Activated gamma-delta T cell treated with anti-CD3 and anti-CD28 coated beads, Interleukin-2, amount 50 U/mL, for 16 hours (primary cell): Measurements from ENCODE around the gene BTBD18.

ENCODE experiments used
- DNase-seq: peaks from one replicate; pipeline ENCODE4 v3.0.0-alpha.2; 2020; ENCODE audit warnings: low read depth

The BTBD18 gene

GRCh38 chr11:57751676-57752253 lies at the start of gene BTBD18:
BTBD18 (minus strand) TSS chr11:57751819; CDS start chr11:57751188, 631 bp downstream.
- no peak for DNase-seq

GRCh38 chr11:57801183-57801485 lies 49.5 kb upstream of the BTBD18 start:
- DNase-seq = no peak

GRCh38 chr11:57800444-57801182 lies 49.0 kb upstream of the BTBD18 start:
- no peak for DNase-seq

GRCh38 chr11:57798905-57799559 lies 47.4 kb upstream of the BTBD18 start:
- DNase-seq = no peak

GRCh38 chr11:57793351-57794115 lies 41.9 kb upstream of the BTBD18 start:
- DNase-seq = no peak

- DNase-seq = no peak
Observed at GRCh38 chr11:57792870-57793269, 41.3 kb upstream of the BTBD18 start.

- peak; percentile 73 for DNase-seq
Observed at GRCh38 chr11:57792060-57792541, 40.5 kb upstream of the BTBD18 start.

- DNase-seq = no peak
Observed at GRCh38 chr11:57791321-57792059, 39.9 kb upstream of the BTBD18 start.

DNA sequence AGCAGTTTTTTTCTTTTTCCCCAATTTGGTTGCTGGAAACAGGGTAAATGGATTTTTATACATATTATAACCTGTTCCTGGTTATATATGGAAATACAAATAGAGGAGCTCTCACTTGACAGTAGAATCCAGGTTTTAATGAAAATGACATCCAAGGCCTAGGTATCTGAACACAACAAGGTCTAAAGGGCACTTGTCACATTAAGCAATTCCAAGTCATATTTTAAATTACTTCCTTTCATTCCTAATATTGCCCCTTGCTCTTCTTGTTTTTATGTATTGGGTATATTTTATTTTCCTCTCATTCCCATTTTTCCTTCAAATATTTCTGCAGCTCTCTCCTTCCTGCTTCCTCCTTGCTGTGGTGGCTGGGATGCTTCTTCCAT lies 37.1 kb upstream of the BTBD18 start:
- DNase-seq = no peak

DNA sequence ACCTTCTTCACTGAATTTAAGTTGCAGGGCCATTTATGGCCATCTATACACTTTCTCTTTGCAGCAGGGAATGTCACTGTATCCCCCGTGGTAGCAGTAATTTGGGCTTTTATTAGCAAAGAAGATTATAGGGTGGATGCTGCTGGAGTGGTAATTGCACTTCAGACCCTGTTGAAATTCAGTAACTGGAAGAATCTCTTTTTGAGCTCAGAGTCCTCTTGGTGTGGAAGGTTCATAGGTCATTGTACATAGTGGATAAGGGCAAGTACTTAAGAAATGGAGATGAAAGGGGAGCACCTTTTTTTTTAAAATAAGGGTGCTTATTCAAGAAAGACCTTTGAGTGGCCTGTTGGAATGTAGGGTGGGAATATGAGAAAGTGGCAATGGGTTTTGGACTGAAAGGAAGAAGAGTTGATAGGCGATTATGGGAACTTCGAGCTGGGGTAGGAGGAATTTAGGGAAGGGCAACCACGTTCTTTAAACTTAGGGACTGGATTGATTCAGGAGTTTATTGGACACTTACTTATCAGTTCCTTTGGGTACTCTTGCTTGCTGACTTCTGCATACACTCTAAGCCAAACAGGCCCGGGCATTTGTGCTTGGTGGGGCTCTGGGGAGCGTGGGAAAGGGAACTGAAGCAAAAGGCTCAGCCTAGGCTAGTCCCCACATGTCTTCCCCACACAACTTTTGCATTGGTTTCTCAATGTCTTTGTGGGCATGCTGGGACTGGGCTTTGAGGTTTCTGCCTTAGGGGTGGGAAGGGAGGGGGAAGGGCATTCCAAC lies 36.5 kb upstream of the BTBD18 start:
- no peak for DNase-seq

DNA sequence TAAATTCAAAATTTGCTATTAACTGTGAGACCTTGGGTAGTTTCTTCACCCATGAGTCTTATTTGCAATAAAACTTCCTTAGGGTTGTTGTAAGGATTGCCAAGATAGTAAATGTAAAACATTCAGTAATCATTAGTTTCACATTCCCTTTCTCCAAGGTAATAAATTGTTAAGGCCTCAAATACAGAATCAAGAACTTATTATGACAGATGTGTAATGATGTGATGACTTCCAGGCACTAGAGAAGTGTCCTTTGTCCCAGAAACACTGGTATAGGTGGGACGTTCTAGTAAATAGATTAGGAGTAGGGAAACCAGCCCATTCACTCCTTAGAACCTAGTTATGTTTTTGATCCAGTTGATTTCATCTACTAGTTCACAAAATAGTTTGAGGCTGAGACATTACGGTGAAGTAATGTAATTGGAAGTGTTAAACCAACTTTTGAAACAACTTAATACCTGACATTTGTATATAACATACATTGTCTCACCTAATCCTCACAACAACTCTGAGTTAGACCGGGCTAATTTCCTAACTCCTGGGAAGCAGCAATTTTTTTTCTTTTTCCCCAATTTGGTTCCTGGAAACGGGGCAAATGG lies 35.5 kb upstream of the BTBD18 start:
- DNase-seq = no peak

GRCh38 chr11:57786436-57786835 lies 34.8 kb upstream of the BTBD18 start:
- DNase-seq = no peak

DNA sequence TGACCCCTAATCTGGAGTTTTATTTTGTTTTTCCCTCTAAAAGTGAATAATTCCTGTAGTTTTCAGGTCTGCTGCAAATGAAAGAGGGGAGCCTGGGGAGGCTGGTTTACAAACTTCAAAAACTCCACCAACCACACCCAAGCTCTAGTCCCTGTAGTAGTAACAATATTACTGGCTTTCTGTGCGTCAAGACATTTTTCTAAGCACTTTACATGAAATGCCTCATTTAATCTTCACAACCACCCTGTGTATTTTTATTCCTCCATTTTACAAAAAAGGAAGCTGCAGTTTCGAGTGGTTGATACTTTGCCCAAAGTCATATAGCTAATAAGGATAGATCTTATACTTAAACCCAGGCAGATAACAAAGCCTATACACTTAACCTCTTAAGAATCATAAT lies 33.5 kb upstream of the BTBD18 start:
- no peak for DNase-seq

DNA sequence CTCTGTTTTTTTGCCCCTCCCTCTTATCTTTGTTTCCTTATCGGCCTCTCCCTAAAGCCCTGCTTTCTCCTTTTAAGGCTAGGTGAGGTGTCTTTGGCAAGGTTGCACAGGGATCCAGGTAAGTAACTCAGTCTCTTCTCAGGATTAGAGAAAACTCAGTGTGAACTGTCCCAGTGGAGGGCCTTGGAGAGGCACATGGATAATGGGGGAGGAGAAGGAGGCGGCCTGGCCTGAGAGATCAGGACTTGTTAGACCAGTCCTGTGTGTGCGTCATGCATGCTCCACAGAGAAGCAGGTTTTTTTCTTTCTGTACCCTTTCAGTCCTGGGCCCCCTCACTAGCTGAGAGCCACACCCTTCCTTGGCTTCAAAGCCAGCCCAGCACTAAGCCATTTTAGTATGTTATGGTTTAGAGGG lies 29.9 kb upstream of the BTBD18 start:
- DNase-seq = no peak

GRCh38 chr11:57779276-57779675 lies 27.7 kb upstream of the BTBD18 start:
- DNase-seq = no peak

DNA sequence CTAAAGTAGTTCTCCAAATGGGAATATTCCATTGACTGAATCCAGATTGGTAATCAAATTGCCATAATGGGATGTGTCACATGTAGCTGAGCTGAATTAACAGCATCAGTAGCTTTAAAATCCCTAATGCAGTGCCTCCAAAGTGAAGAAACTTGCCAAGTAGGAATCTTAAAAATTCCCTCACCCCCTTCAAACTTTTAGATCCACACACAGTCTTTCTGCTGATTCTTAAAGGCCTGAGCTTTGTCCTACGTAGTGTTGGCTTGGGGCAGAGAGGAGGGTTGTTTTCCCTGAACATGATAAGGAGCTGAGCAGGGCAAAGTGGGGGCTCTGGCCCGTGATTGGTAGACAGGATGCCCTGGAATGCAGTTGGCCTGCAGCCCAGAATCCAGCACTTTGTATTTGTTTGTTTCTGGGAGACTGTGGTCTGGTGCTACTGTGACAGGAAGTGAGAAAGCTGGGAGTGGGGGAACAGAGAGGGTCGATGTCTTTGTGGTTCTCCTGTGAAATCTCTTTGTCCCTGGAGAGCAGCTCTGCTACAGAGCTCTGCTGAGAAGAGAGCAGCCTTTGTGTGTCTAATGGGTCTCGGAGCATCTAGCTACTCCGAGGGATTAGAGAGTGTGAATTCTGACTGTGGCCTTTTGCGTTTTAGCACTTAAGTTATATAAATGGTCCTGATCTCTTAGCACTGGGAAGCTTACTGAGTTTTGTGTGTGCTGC lies 26.9 kb upstream of the BTBD18 start:
- no peak for DNase-seq

GRCh38 chr11:57777969-57778317 lies 26.3 kb upstream of the BTBD18 start:
- DNase-seq = no peak

- DNase-seq = no peak
Observed at GRCh38 chr11:57776577-57777210, 25.1 kb upstream of the BTBD18 start.

- no peak for DNase-seq
Observed at GRCh38 chr11:57776031-57776521, 24.5 kb upstream of the BTBD18 start.

GRCh38 chr11:57775491-57775890 lies 23.9 kb upstream of the BTBD18 start:
- no peak for DNase-seq
